GM12874 (cell line): ENCODE measurements around the gene PLEKHG4.
A peak's percentile ranks its signal among the peaks of the same experiment; 100 is the strongest.

Source experiments
- CTCF ChIP-seq: IDR thresholded peaks from 2 replicates; pipeline ENCODE4 v1.5.1; 2011; ENCODE audit warnings: low read depth, mild to moderate bottlenecking, control low read depth, low read length, moderate library complexity; ENCODE audit not compliant: insufficient read depth

The PLEKHG4 gene

GRCh38 chr16:67275321-67275720 is 4.0 kb upstream of the PLEKHG4 start:
- no peak for TF ChIP-seq CTCF

DNA sequence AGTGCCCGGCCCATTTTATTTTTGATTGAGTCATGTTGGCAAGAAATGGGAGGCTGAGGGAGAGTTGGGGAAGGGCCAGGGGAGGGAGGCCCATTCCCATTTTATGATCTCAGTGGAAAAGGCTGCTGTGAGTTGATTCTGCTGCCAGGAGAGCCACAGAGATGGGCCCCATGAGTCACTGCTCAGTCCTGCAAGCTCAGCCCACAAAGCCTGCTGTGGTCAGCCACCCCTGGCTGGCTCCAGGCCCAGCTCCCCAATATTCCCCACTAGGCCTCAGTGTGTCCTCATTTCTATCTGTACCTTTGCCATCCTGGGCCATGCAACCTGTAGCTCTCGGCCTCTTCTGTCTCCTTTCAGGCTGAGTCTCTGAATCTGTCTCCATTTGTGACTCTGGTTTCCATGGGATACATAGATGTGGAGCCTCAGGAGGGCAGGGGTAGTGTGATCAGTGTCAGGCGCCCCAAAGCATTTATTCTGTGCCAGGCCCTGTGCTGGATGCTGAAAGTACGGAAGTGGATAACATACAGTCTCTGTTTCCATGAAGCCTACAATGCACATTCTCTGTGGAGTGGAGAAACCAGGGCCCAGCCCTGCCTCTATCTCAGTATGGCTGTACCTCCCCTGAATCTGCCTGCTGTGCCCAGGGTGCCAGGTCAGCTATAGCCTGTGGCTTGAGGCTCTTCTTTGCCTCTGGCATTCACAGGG is 1.9 kb upstream of the PLEKHG4 start:
- no peak for TF ChIP-seq CTCF

DNA sequence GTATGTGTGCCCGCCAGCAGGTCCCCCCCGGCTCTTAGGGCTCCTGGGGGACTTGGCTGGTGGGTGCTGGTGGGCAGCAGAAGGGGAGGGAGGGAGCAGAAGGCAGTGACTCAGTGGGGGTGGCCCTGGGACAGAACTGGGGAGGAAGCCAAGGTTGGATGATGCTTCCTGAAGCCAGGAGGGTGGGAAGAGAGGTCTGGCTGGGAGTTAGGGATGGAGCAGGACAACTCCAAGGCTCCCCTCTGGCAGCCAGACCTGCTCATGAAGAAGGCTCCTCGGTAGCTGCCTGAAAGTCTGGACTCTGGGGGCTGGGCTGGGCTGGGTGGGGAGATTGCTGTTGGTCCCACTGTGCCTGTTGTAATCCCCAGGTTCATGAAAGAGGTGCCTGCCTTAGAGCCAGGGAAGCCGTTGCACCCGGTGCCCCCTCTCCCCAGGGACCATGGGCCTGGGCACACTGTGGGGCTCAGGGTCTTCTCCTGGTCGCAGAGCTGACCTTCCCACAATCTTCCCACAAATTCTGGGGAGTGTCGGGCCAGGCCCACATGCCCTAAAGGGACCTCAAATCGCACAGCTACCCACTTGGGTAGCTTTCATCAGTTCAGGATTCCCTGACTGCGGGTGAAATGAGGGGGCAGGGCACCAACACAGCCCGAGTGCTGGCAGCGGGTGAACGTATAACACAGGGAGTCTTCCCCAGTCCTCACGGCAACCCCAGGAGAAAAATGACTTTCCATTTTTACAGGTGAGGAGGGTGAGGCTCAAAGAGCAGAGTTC is 1.1 kb upstream of the PLEKHG4 start:
- no peak for TF ChIP-seq CTCF

DNA sequence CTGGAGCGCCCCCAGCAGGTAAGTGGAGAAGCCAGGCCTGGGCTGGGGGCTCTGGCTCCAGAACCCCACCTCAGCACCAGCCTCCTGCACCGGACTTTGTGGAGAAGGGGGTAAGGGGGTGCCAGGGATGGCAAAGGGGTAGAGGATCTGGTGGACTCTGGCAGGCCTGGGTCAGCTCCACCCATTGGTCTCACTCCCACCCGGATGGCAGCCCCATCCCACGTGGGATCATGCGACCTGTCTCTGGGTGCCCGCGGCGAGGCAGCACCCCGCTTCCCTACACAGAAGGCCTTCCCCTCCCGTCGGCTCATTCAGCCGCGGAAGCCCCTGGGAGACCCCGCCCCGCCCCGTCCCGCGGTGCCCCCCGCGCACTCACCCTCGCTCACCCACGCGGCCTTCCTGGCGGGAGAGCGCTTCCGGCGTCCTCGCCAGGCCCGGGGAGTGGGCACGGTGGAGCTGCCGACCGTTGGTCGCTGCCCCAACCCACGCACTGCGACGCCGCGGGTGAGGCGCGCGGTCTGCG is 498 bp upstream of the PLEKHG4 start:
- TF ChIP-seq CTCF, result peak; percentile 58

GRCh38 chr16:67280090-67281015 is 1.0 kb downstream of the PLEKHG4 start:
- TF ChIP-seq CTCF, result no peak

DNA sequence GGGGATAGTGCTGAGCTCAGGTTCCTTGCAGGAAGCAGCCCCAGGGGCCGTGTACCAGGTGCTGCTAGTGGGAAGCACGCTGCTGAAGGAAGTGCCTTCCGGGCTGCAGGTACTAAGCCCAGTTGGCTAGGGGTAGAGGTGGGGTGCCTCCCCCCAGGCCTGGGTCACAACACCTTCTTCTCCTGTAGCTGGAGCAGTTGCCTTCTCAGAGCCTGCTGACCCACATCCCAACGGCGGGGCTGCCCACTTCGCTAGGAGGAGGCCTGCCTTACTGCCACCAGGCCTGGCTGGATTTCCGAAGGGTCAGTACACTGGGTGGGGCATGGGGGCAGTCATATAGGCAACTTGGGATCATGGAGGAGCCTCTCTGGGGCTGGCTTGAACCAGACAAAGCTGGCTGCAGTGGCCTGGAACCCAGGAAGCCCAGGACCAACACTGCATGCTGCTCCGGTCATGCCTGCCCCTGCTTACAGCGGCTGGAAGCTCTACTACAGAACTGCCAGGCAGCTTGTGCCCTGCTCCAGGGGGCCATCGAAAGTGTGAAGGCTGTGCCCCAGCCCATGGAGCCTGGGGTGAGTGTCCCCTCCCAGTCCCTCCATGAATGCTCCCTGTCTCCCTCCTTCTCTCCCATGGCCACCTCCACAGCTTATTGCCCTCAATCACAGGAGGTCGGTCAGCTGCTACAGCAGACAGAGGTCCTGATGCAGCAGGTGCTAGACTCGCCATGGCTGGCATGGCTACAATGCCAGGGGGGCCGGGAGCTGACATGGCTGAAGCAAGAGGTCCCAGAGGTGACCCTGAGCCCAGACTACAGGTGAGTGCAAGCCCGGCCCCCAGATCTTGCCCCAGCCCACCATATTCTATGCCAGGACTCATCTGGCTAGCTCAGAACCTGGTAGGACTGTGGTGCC is 2.5 kb downstream of the PLEKHG4 start:
- no peak for TF ChIP-seq CTCF
